Urinary bladder (tissue), 4 donors: ENCODE results near the gene RELL1. TPM values are rescaled to one million over a fixed set of nuclear protein-coding genes. Genes with fewer than 3 reads are reported as not detected.
A peak's percentile ranks its signal among the peaks of the same experiment; 100 is the strongest.

Experiments used
- DNase-seq: peaks from one replicate; pipeline ENCODE4 v3.0.0-alpha.2; 2015; ENCODE audit errors: extremely low spot score
- H3K27ac ChIP-seq: one replicate; pipeline ENCODE4 v1.5.1; 2013; ENCODE audit warnings: low read depth, mild to moderate bottlenecking, moderate library complexity
- H3K36me3 ChIP-seq: one replicate; pipeline ENCODE4 v1.6.1; 2013; ENCODE audit warnings: mild to moderate bottlenecking, moderate library complexity; ENCODE audit not compliant: insufficient read depth
- H3K4me1 ChIP-seq: one replicate; pipeline ENCODE4 v1.6.1; 2013; ENCODE audit warnings: mild to moderate bottlenecking, moderate library complexity; ENCODE audit not compliant: insufficient read depth
- H3K4me3 ChIP-seq: one replicate; pipeline ENCODE4 v1.5.1; 2013; ENCODE audit warnings: low read depth, low read length
- WGBS: extraction: QIAGEN DNeasy Blood & Tissue Kit; methylation state at CpG from one replicate; pipeline ENCODE4 v1.1.7; 2013; 5-methylcytosine and 5-hydroxymethylcytosine counted together
- polyA plus RNA-seq: library from polyadenylated mRNA; stranded (reverse); fragments of 200-250 nt; gene quantifications from one replicate; pipeline ENCODE4 v1.2.3, GENCODE V29; 2013
- total RNA-seq: library from RNA; depleted of rRNA; stranded (reverse); fragments of >200 nt; gene quantifications from one replicate; pipeline ENCODE4 v1.2.3, GENCODE V29; 2014
- donor health status: healthy with polysubstance abuse.
- donor health status: healthy.

The RELL1 gene, protein sequence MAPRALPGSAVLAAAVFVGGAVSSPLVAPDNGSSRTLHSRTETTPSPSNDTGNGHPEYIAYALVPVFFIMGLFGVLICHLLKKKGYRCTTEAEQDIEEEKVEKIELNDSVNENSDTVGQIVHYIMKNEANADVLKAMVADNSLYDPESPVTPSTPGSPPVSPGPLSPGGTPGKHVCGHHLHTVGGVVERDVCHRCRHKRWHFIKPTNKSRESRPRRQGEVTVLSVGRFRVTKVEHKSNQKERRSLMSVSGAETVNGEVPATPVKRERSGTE
- total RNA-seq (44.7 TPM), polyA plus RNA-seq (7.6 TPM)

DNA sequence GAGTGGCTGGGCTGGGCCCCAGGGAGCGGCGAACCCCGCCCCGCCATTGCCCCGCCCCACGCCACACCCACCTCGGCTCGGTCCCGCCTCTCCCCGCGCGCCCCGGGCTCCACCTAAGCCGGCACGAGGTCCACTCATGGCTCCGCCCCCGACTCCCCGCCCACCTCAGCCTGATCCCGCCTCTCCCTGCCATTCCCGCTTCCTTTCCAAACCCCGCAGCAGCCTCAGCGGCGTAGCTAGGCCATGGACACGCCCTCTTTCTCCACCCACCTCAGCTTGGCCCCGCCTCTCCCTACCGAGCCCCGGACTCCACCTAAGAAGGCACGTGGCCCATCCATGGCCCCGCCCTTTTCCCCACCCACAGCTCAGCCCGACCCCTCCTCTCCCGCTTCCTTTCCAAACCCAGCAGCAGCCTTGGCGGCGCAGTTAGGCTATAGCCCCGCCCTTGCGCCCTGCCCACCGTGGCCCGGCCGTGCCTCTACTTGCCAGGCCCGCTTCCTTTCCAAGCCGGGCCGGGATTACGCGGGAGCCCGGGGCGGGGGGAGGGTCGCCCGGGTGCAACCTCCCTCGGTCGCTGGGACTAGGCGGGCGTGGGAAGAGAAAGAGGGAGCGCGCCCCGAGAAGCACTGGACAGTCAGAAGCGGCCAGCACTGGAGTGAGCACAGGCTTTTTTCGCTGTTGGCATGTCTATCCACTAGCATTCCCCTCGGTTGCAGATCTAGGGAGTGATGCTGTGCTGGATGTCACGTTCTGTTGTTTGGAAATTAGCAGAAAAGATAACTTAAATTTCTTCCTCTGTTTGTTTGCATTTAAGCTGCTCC, at the start of gene RELL1:
Gene RELL1 (minus strand): TSS at position 4 of the 821 bp plus-strand sequence. CDS start 89 bp downstream, outside the sequence.
- Histone ChIP-seq H3K4me3 (peak within 1 kb of the TSS; percentile 83), H3K4me1 (no peaks in the 10 kb centered on the region), H3K36me3 (no peaks in the 10 kb centered on the region), H3K27ac (peak within 1 kb of the TSS; percentile 95)
- peak; percentile 99 for DNase-seq
- under 1% methylated on average over 58 of the region's 58 CpGs for WGBS

GRCh38 chr4:37735578-37735977, 49.4 kb upstream of the RELL1 start:
- no peak overlapping the region for H3K4me3 ChIP-seq
- H3K27ac ChIP-seq: no peak overlapping the region
- no peaks in the 10 kb centered on the region for H3K36me3 ChIP-seq
- H3K4me1 ChIP-seq: no peaks in the 10 kb centered on the region
- no peak for DNase-seq
- WGBS: 92% methylated on average over 5 of the region's 5 CpGs

DNA sequence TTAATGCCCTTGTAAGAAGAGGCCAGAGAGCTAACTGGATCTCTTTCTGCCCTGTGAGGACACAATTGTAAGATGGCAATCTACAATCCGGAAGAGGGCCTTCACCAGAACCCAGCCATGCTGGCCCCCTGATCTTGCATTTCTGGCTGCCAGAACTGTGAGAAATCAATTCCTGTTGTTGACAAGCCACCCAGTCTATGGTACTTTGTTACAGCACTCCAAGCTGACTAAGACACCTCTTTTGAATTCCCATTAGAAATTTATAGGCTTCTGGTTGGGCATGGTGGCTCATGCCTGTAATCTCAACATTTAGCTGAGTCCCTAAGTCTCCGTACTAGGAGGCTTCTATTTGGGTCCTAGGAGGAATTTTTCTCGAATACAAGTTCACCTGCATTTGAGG, 48.8 kb upstream of the RELL1 start:
- Histone ChIP-seq H3K36me3 (no peaks in the 10 kb centered on the region), H3K27ac (no peak overlapping the region), H3K4me1 (no peaks in the 10 kb centered on the region), H3K4me3 (no peak overlapping the region)
- no peak for DNase-seq
- 94% methylated on average over 3 of the region's 3 CpGs for WGBS

- Histone ChIP-seq H3K36me3 (no peaks in the 10 kb centered on the region), H3K27ac (no peak overlapping the region), H3K4me1 (no peaks in the 10 kb centered on the region), H3K4me3 (no peak overlapping the region)
- 59% methylated on average over 6 of the region's 6 CpGs for WGBS
- DNase-seq: no peak
These were observed 47.2 kb upstream of the RELL1 start for GRCh38 chr4:37733240-37733867.

DNA sequence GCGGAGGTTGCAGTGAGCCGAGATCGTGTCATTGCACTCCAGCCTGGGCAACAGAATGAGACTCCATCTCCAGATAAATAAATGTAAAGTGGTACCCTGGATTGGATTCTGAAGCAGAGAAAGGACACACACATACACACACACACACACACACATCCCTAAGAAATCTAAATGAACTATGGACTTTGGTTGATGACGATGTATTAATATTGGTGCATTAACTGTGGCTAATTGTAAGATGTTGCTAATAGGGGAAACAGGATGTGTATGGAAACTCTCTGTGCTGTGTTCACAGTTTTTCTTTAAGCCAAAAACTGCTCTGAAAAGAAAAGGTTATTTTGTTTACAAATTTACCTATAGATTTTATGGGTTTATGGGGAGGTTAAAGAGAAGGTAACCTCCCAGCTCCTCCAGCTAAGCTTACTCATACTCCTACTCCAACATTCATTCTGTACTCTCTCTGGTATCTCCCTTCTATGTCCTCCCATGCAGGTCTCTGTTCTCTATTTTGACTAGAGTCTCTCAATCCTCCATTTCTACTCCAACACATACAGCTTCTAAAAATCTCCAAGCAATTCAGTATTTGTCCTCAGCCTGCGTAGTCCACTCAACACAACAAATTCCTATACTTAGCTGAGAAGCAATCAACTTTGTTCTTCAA, 46.5 kb upstream of the RELL1 start:
- Histone ChIP-seq H3K4me3 (no peak overlapping the region), H3K36me3 (no peaks in the 10 kb centered on the region), H3K4me1 (no peaks in the 10 kb centered on the region), H3K27ac (no peak overlapping the region)
- DNase-seq: no peak
- 96% methylated on average over 5 of the region's 5 CpGs for WGBS

GRCh38 chr4:37729649-37730004, 43.5 kb upstream of the RELL1 start:
- no peak overlapping the region for H3K4me3 ChIP-seq
- H3K36me3 ChIP-seq: no peaks in the 10 kb centered on the region
- 83% methylated on average over 2 of the region's 2 CpGs for WGBS
- no peak overlapping the region for H3K27ac ChIP-seq
- no peaks in the 10 kb centered on the region for H3K4me1 ChIP-seq
- no peak for DNase-seq

DNA sequence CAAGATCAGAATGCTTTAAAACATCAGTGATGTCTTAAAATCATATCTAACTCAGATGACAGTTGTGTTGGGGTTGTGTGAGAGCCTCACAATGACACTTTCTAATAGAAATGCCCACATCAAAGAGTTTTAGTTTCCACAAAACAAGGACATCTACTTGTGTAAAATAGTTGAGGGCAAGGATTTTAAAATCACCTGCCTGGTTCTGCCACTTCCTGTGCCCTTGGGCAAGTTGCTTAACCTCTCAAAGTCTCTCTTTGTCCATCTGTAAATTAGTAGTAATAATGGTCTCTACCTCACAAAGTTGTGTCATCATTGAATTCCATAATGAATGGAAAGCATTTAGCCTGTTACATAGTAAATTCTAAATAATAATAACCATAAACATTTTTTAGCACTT, 41.9 kb upstream of the RELL1 start:
- H3K4me3 ChIP-seq: no peak overlapping the region
- H3K27ac ChIP-seq: no peak overlapping the region
- no peaks in the 10 kb centered on the region for H3K36me3 ChIP-seq
- H3K4me1 ChIP-seq: no peaks in the 10 kb centered on the region
- DNase-seq: no peak

- no peak for DNase-seq
- no peak overlapping the region for H3K4me3 ChIP-seq
- WGBS: 96% methylated on average over 1 of the region's 1 CpG
- no peaks in the 10 kb centered on the region for H3K36me3 ChIP-seq
- H3K4me1 ChIP-seq: no peaks in the 10 kb centered on the region
- H3K27ac ChIP-seq: no peak overlapping the region
These were observed 41.5 kb upstream of the RELL1 start for GRCh38 chr4:37727635-37728034.

- Histone ChIP-seq H3K4me3 (no peak overlapping the region), H3K4me1 (no peaks in the 10 kb centered on the region), H3K36me3 (no peaks in the 10 kb centered on the region), H3K27ac (no peak overlapping the region)
- no peak for DNase-seq
- 87% methylated on average over 4 of the region's 4 CpGs for WGBS
These were observed 40.5 kb upstream of the RELL1 start for GRCh38 chr4:37726666-37727065.

DNA sequence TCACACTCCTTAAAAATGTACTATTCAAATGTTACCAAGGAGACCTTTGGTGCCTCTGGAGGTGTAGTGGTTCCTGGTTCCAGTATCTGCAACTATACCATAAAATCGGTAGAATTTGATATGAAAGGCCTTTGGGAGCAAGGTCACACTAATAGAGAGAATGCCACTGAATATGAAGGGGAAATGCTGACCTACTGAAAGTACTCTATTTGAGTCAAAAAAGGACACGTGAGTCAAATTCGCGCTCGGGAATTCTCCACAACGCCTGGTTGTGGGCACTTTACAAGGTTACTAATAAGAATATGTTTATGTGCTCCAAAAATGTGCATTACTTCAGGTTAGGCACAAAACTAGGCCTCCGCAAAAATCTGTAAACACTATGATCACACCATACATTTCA, 39.5 kb upstream of the RELL1 start:
- 92% methylated on average over 7 of the region's 7 CpGs for WGBS
- Histone ChIP-seq H3K4me1 (no peaks in the 10 kb centered on the region), H3K36me3 (no peaks in the 10 kb centered on the region), H3K4me3 (no peak overlapping the region), H3K27ac (no peak overlapping the region)
- DNase-seq: no peak

- DNase-seq: no peak
These were observed 36.9 kb upstream of the RELL1 start for GRCh38 chr4:37723067-37723466.

GRCh38 chr4:37721995-37722638, 35.9 kb upstream of the RELL1 start:
- DNase-seq: no peak
- Histone ChIP-seq H3K4me3 (no peak overlapping the region), H3K36me3 (no peaks in the 10 kb centered on the region), H3K4me1 (no peaks in the 10 kb centered on the region), H3K27ac (no peak overlapping the region)
- 65% methylated on average over 4 of the region's 4 CpGs for WGBS

More at GRCh38 chr4:37723067-37723466, 36.9 kb upstream of the RELL1 start:
- WGBS: 94% methylated on average over 1 of the region's 1 CpG
- no peak overlapping the region for H3K27ac ChIP-seq
- no peak overlapping the region for H3K4me3 ChIP-seq
- no peaks in the 10 kb centered on the region for H3K4me1 ChIP-seq
- no peaks in the 10 kb centered on the region for H3K36me3 ChIP-seq

DNA sequence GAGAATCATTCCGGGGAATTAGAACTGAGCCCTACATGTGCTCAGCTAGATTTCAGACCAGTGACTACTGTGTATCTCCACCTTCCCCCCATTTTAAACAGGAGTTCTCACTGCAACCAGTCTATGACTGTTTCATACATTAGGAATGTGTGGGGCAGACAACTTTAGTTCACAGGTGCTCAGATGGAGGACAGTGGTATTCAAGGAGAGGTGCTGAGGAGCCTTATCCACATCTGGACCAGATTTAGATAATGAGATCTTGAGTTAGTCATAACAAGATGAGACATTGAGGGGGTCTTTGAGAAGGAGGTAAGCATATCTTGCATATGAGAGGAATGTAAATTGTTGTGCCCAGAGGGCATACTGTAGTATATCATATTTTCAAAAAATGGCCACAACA, 32.8 kb upstream of the RELL1 start:
- Histone ChIP-seq H3K4me3 (no peak overlapping the region), H3K4me1 (no peaks in the 10 kb centered on the region), H3K27ac (no peak overlapping the region), H3K36me3 (no peaks in the 10 kb centered on the region)
- 98% methylated on average over 1 of the region's 1 CpG for WGBS
- no peak for DNase-seq
